ENCODE results near the gene ARAF. TPM values are rescaled to one million over a fixed set of nuclear protein-coding genes. Genes with fewer than 3 reads are reported as not detected.

The ARAF gene
- total and polyA plus RNA-seq, 2 of the 8 experiments (the other 6 are each of a cell fraction or from before 2014, with no cell fraction given) = 39.0 to 45.2 TPM

DNA sequence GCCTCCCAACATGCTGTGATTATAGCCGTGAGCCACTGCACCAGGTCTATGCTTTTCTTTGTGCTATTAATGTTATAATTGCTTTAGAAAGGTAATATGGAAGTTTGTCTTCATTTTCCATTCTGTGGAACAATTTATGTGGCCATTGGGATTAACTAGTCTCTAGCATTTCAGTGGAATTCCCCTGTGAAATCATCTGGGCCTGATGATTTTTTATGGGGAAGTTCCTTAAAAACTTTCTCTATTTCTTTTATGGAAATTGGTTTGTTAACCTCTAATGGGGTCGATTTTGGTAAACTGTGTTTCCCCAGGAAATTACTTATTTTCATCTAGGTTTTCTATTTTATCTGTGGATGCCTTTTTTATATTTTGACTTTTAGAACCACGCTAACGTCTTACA lies 32.5 kb downstream of the ARAF start:
- no peak for FAIRE-seq
- ChIA-PET CTCF (ENCODE audit: partially characterized antibody) (no interaction called here), POLR2A (ENCODE audit: partially characterized antibody) (interaction anchor here (0.9 kb wide), 1 partner anchor 11 kb away, joined by 3 read pairs; the partner anchor contains the start of gene TIMP1)
- no peak overlapping the region for H3K56ac ChIP-seq (replicated peaks; ENCODE audit: insufficient read length, low read depth, low read length)
- no peak overlapping the region for H2BK12ac ChIP-seq (ENCODE audit: low read depth, low read length)
- H2BK15ac ChIP-seq (ENCODE audit: low read length) = no peak overlapping the region
- H3K27ac ChIP-seq (ENCODE audit: low read depth, low read length) = no peak overlapping the region
- H3K23ac ChIP-seq (ENCODE audit: insufficient read length) = no peak overlapping the region
- H4K20me1 ChIP-seq (replicated peaks in 1 of 2; ENCODE audit: control insufficient read depth in 1 of 2, insufficient read depth in 2 of 2, low read length in 2 of 2) = no peaks in the 10 kb centered on the region
- no peak overlapping the region for H2AFZ ChIP-seq (ENCODE audit: low read length)
- no peaks in the 10 kb centered on the region for H3K79me1 ChIP-seq (ENCODE audit: low read depth, low read length)
- no peak overlapping the region for H2BK5ac ChIP-seq (ENCODE audit: low read depth, low read length)
- no peaks in the 10 kb centered on the region for H3K23me2 ChIP-seq (ENCODE audit: low read depth, low read length)
- H2BK120ac ChIP-seq (replicated peaks; ENCODE audit: low read depth, low read length) = no peak overlapping the region
- H3K9ac ChIP-seq (replicated peaks in 1 of 4; ENCODE audit: extremely low read depth in 1 of 4, low read depth in 3 of 4, low read length in 3 of 4) = no peak overlapping the region
- no peaks in the 10 kb centered on the region for H3K36me3 ChIP-seq (ENCODE audit: control insufficient read depth in 2 of 4, insufficient read depth in 4 of 4, low read length in 3 of 4)
- DNase-seq (ENCODE audit: low read depth in 1 of 2, low spot score in 2 of 2) = no peak
- no peak overlapping the region for H3K14ac ChIP-seq (ENCODE audit: insufficient read length)
- no peaks in the 10 kb centered on the region for H3K27me3 ChIP-seq (replicated peaks in 1 of 4; ENCODE audit: control insufficient read depth in 3 of 4, extremely low read depth in 1 of 4, insufficient read depth in 3 of 4, low read length in 3 of 4)
- H3K79me2 ChIP-seq (ENCODE audit: control insufficient read depth in 1 of 2, insufficient read depth in 2 of 2, low read length in 2 of 2) = no peaks in the 10 kb centered on the region
- H3K4me3 ChIP-seq (ENCODE audit: extremely low read depth in 1 of 4, insufficient read depth in 2 of 4, low read depth in 3 of 4, low read length in 4 of 4) = no peak overlapping the region
- no peaks in the 10 kb centered on the region for H3K9me3 ChIP-seq (ENCODE audit: insufficient read depth in 2 of 2, low read depth in 1 of 2, low read length in 1 of 2)
- no peak overlapping the region for H3K18ac ChIP-seq (ENCODE audit: extremely low read depth, low read length)
- H4K8ac ChIP-seq (ENCODE audit: extremely low read depth, insufficient read depth, low read length) = no peak overlapping the region
- no peak overlapping the region for H4K91ac ChIP-seq (replicated peaks; ENCODE audit: insufficient read length, low read length)
- H2AK5ac ChIP-seq (ENCODE audit: low read depth, low read length) = no peak overlapping the region
- 88% methylated on average over 4 of the region's 4 CpGs; no CpG with 5 or more reads in 1 of the 2 experiments for WGBS, 2 experiments (ENCODE audit: extremely low coverage in 1 of 2, insufficient coverage in 1 of 2, insufficient read length in 1 of 2, insufficient replicate concordance in 2 of 2, low coverage in 1 of 2, low lambda C conversion rate in 2 of 2, missing lambda C conversion rate in 1 of 2)
- H2BK20ac ChIP-seq (ENCODE audit: low read length) = no peak overlapping the region
- H3K4ac ChIP-seq (replicated peaks; ENCODE audit: insufficient read length, low read depth, low read length) = no peak overlapping the region
- no peaks in the 10 kb centered on the region for H3K4me1 ChIP-seq (replicated peaks in 1 of 4; ENCODE audit: control insufficient read depth in 3 of 4, insufficient read depth in 4 of 4, low read length in 3 of 4)
- H3K4me2 ChIP-seq (ENCODE audit: insufficient read depth in 1 of 2, low read depth in 2 of 2, low read length in 2 of 2) = no peak overlapping the region
- H4K5ac ChIP-seq (ENCODE audit: insufficient read length, low read depth, low read length) = no peak overlapping the region
- TF ChIP-seq TCF12 (IDR thresholded peaks at IDR 0.05; ENCODE audit: low read depth, low read length) (no peak), CHD2 (IDR thresholded peaks at IDR 0.05; ENCODE audit: low read length) (no peak), TBP (IDR thresholded peaks at IDR 0.05; ENCODE audit: low read depth, low read length) (no peak), BACH1 (IDR thresholded peaks at IDR 0.05; ENCODE audit: low read length) (no peak), SAP30 (IDR thresholded peaks at IDR 0.05; ENCODE audit: insufficient read depth, insufficient replicate concordance, low read length) (no peak), POU5F1 (IDR thresholded peaks at IDR 0.05; ENCODE audit: low read depth, low read length) (no peak), SP2 (IDR thresholded peaks at IDR 0.05; ENCODE audit: low read length) (no peak), SP1 (IDR thresholded peaks at IDR 0.05; ENCODE audit: low read depth, low read length) (no peak), KDM4A (IDR thresholded peaks at IDR 0.05; ENCODE audit: low read depth, low read length, severe bottlenecking) (no peak), CTBP2 (IDR thresholded peaks at IDR 0.05; ENCODE audit: borderline replicate concordance, insufficient read depth, insufficient read length, low read length) (no peak), RAD21 (IDR thresholded peaks at IDR 0.05 in 1 of 2, conservative IDR thresholded peaks at IDR 0.05 in 1 of 2; ENCODE audit: low read depth in 2 of 2, low read length in 2 of 2) (no peak)
- TF ChIP-seq, protein P1, sequence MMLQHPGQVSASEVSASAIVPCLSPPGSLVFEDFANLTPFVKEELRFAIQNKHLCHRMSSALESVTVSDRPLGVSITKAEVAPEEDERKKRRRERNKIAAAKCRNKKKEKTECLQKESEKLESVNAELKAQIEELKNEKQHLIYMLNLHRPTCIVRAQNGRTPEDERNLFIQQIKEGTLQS (IDR thresholded peaks at IDR 0.05; ENCODE audit: insufficient read depth, low read depth, low read length) = no peak
- TF ChIP-seq, protein P2, sequence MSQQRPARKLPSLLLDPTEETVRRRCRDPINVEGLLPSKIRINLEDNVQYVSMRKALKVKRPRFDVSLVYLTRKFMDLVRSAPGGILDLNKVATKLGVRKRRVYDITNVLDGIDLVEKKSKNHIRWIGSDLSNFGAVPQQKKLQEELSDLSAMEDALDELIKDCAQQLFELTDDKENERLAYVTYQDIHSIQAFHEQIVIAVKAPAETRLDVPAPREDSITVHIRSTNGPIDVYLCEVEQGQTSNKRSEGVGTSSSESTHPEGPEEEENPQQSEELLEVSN (IDR thresholded peaks at IDR 0.05) = no peak

Data from H1 (cell line).